ENCODE measurements around the gene ZNF512B.

GRCh38 chr20:63956664-63957003, 13.1 kb downstream of the ZNF512B start:
- TF ChIP-seq EZH2 (IDR thresholded peaks at IDR 0.05; ENCODE audit: borderline replicate concordance, insufficient read depth, low read depth, low read length, poor library complexity, severe bottlenecking) (no peak), CTCF (IDR thresholded peaks at IDR 0.05) (no peak)

All from B cell (primary cell).